Osteoblast (primary cell): ENCODE results near the gene CYB5R4. TPM values are rescaled to one million over a fixed set of nuclear protein-coding genes. Genes with fewer than 3 reads are reported as not detected.
A peak's percentile ranks its signal among the peaks of the same experiment; 100 is the strongest.

Experiments used
- DNase-seq: peaks from one replicate; pipeline ENCODE4 v3.0.0; 2011; ENCODE audit warnings: low spot score, mixed read lengths; ENCODE audit not compliant: insufficient read length; ENCODE audit errors: missing footprints
- H2AFZ ChIP-seq: 2 replicates; pipeline ENCODE4 v1.6.0; 2011; ENCODE audit warnings: mild to moderate bottlenecking, low read length
- H3K27ac ChIP-seq: 2 replicates; pipeline ENCODE4 v1.5.1; 2011; ENCODE audit warnings: mild to moderate bottlenecking, low read depth, low read length, moderate library complexity
- H3K27me3 ChIP-seq: 2 replicates; pipeline ENCODE4 v1.6.0; 2012; ENCODE audit warnings: mild to moderate bottlenecking, control low read depth, inconsistent platforms, low read length, moderate library complexity; ENCODE audit not compliant: insufficient read depth
- H3K36me3 ChIP-seq: 2 replicates; pipeline ENCODE4 v1.5.1; 2011; ENCODE audit warnings: mild to moderate bottlenecking, low read length, control low read depth, moderate library complexity; ENCODE audit not compliant: insufficient read depth
- H3K4me1 ChIP-seq: 2 replicates; pipeline ENCODE4 v1.5.1; 2011; ENCODE audit warnings: mild to moderate bottlenecking, low read length, control low read depth, moderate library complexity; ENCODE audit not compliant: insufficient read depth
- H3K4me2 ChIP-seq: 2 replicates; pipeline ENCODE4 v1.6.0; 2011; ENCODE audit warnings: mild to moderate bottlenecking, low read length; ENCODE audit not compliant: insufficient read depth
- H3K4me3 ChIP-seq: fragments of 200-600 bp; sonication (generic); 3 replicates; pipeline ENCODE4 v1.5.1; 2012; ENCODE audit warnings: mild to moderate bottlenecking, low read length, inconsistent platforms; ENCODE audit not compliant: insufficient read depth
- H3K79me2 ChIP-seq: 2 replicates; pipeline ENCODE4 v1.6.0; 2012; ENCODE audit warnings: mild to moderate bottlenecking, low read length, control low read depth, inconsistent platforms; ENCODE audit not compliant: insufficient read depth
- H3K9me3 ChIP-seq: 2 replicates; pipeline ENCODE4 v1.5.1; 2011; ENCODE audit warnings: low read depth, low read length, control low read depth
- H4K20me1 ChIP-seq: 2 replicates; pipeline ENCODE4 v1.6.0; 2012; ENCODE audit warnings: mild to moderate bottlenecking, low read length, control low read depth; ENCODE audit not compliant: insufficient read depth
- CTCF ChIP-seq: IDR thresholded peaks from 2 replicates; pipeline ENCODE4 v1.5.1; 2011; ENCODE audit warnings: mild to moderate bottlenecking, low read depth, low read length, moderate library complexity; ENCODE audit errors: extremely low read depth
- total RNA-seq: library from RNA; depleted of rRNA; stranded (reverse); fragments of >200 nt; gene quantifications from 2 replicates; pipeline ENCODE4 v1.2.3, GENCODE V29; 2012

Gene CYB5R4
- total RNA-seq, 1 donor = 6.9 TPM

GRCh38 chr6:83849127-83849526, 10.4 kb upstream of the CYB5R4 start:
- no peak for TF ChIP-seq CTCF
- Histone ChIP-seq H4K20me1 (no peaks in the 10 kb centered on the region), H3K79me2 (no peaks in the 10 kb centered on the region), H3K4me2 (no peak overlapping the region), H3K4me3 (no peak overlapping the region), H3K27ac (no peak overlapping the region), H3K9me3 (no peaks in the 10 kb centered on the region), H3K4me1 (peaks cover 2% of the 10 kb centered on the region), H3K36me3 (no peaks in the 10 kb centered on the region), H3K27me3 (peaks cover 25% of the 10 kb centered on the region), H2AFZ (no peak overlapping the region)
- no peak for DNase-seq

- no peak for TF ChIP-seq CTCF
- H3K4me3 ChIP-seq = no peak overlapping the region
- H3K79me2 ChIP-seq = no peaks in the 10 kb centered on the region
- H2AFZ ChIP-seq = no peak overlapping the region
- peaks cover 2% of the 10 kb centered on the region for H3K4me1 ChIP-seq
- H3K27me3 ChIP-seq = peaks cover 29% of the 10 kb centered on the region
- no peak overlapping the region for H3K4me2 ChIP-seq
- no peak for DNase-seq
- H3K36me3 ChIP-seq = no peaks in the 10 kb centered on the region
- H3K9me3 ChIP-seq = no peaks in the 10 kb centered on the region
- H3K27ac ChIP-seq = no peak overlapping the region
- no peaks in the 10 kb centered on the region for H4K20me1 ChIP-seq
Observed at GRCh38 chr6:83849610-83850009, 9.9 kb upstream of the CYB5R4 start.

GRCh38 chr6:83852528-83853177, 6.8 kb upstream of the CYB5R4 start:
- DNase-seq = peak; percentile 8
- no peak for TF ChIP-seq CTCF
- Histone ChIP-seq H3K4me2 (peak overlapping the region; percentile 82), H3K79me2 (no peaks in the 10 kb centered on the region), H3K27ac (no peak overlapping the region), H3K9me3 (no peaks in the 10 kb centered on the region), H4K20me1 (no peaks in the 10 kb centered on the region), H3K4me1 (peaks cover 2% of the 10 kb centered on the region), H3K36me3 (no peaks in the 10 kb centered on the region), H2AFZ (peak overlapping the region; percentile 85), H3K27me3 (peaks cover 34% of the 10 kb centered on the region), H3K4me3 (peak overlapping the region; percentile 71)

- no peak for TF ChIP-seq CTCF
- peak; percentile 61 for DNase-seq
Observed at GRCh38 chr6:83853178-83854000, 6.1 kb upstream of the CYB5R4 start, which contains the start of gene RIPPLY2. RIPPLY2 (plus strand) TSS chr6:83853360; CDS start chr6:83853417, 57 bp downstream.

More at GRCh38 chr6:83853178-83854000, 6.1 kb upstream of the CYB5R4 start, which contains the start of gene RIPPLY2:
- Histone ChIP-seq H3K27ac (no peak within 1 kb of the TSS), H3K4me3 (peak within 1 kb of the TSS; percentile 71), H3K4me2 (peak within 1 kb of the TSS; percentile 82), H4K20me1 (no peaks in the 10 kb centered on the region), H3K79me2 (no peaks in the 10 kb centered on the region), H3K4me1 (peaks cover 2% of the 10 kb centered on the region), H3K36me3 (no peaks in the 10 kb centered on the region), H3K9me3 (no peaks in the 10 kb centered on the region), H3K27me3 (peaks cover 34% of the 10 kb centered on the region), H2AFZ (peak within 1 kb of the TSS; percentile 85)
